ENCODE data around the gene CCDC80. TPM values are rescaled to one million over a fixed set of nuclear protein-coding genes. Genes with fewer than 3 reads are reported as not detected.

Gene CCDC80
- total RNA-seq, 4 donors from 2014 or later = 2.6 to 26.4 (median 13.0) TPM

DNA sequence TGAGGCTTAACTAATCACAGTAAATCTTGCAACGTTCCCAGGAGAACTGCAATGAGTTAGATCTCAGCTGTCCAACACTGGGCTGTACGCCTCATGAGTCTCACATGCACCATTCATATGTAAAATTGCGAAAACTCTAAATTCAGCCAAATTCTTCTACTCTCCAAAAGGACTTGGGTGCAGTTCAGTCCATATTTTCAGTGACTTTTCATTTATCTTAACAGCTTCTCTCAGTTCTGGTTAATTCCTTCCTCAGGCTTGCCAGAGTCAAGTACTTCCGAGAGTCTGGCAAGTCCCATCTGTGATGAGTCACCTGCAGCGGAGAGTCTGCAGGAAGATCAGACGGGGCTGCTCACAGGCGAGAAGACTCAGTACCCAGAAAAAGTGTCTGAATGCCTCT is 11.5 kb downstream of the CCDC80 start:
- H3K27me3 ChIP-seq = no peaks in the 10 kb centered on the region
- no peaks in the 10 kb centered on the region for H3K9me3 ChIP-seq
- H3K4me1 ChIP-seq = no peaks in the 10 kb centered on the region
- no peak overlapping the region for H3K4me3 ChIP-seq
- TF ChIP-seq POLR2A (IDR thresholded peaks at IDR 0.05) = no peak
- TF ChIP-seq, protein P1, sequence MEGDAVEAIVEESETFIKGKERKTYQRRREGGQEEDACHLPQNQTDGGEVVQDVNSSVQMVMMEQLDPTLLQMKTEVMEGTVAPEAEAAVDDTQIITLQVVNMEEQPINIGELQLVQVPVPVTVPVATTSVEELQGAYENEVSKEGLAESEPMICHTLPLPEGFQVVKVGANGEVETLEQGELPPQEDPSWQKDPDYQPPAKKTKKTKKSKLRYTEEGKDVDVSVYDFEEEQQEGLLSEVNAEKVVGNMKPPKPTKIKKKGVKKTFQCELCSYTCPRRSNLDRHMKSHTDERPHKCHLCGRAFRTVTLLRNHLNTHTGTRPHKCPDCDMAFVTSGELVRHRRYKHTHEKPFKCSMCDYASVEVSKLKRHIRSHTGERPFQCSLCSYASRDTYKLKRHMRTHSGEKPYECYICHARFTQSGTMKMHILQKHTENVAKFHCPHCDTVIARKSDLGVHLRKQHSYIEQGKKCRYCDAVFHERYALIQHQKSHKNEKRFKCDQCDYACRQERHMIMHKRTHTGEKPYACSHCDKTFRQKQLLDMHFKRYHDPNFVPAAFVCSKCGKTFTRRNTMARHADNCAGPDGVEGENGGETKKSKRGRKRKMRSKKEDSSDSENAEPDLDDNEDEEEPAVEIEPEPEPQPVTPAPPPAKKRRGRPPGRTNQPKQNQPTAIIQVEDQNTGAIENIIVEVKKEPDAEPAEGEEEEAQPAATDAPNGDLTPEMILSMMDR (IDR thresholded peaks at IDR 0.05) = no peak
- H3K36me3 ChIP-seq = no peaks in the 10 kb centered on the region
- H3K27ac ChIP-seq = peak overlapping the region in 1 of 4 donors; percentile 9
- DNase-seq = peak in 1 of 3 donors; percentile 64

DNA sequence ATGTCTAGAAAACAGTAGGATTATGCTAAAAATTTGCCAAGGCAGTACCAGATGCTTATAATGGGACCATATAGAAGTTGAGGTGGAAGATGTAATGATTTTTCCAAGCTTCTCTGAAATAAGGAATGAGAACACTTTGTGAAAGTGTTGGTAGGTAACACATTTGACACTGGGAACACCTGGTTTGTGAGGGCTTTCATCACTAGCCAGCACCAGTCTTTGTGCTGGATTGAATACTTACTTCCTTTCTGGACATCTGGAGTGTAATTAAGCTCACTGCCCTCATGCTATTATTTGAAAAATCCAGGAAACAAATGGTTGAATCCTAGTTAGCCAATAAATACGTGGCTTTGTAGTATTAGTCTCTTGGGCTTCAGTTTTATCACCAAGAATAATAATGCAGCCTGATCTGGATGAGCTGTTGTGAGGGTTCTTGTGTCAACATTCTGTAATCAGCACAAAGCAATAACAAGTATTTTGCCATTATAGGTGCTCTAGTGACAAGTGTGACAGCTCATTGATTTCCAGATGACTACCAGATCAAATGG is 12.9 kb downstream of the CCDC80 start:
- Histone ChIP-seq H3K27ac (no peak overlapping the region), H3K4me3 (no peak overlapping the region), H3K27me3 (no peaks in the 10 kb centered on the region), H3K9me3 (no peaks in the 10 kb centered on the region), H3K36me3 (no peaks in the 10 kb centered on the region), H3K4me1 (no peaks in the 10 kb centered on the region)
- no peak for TF ChIP-seq POLR2A (IDR thresholded peaks at IDR 0.05)
- TF ChIP-seq, protein P1 (IDR thresholded peaks at IDR 0.05) = no peak
- DNase-seq = no peak

GRCh38 chr3:112627419-112627818 is 13.5 kb downstream of the CCDC80 start:
- Histone ChIP-seq H3K4me3 (no peak overlapping the region), H3K27me3 (no peaks in the 10 kb centered on the region), H3K9me3 (no peaks in the 10 kb centered on the region), H3K4me1 (no peaks in the 10 kb centered on the region), H3K27ac (no peak overlapping the region), H3K36me3 (no peaks in the 10 kb centered on the region)
- TF ChIP-seq POLR2A (IDR thresholded peaks at IDR 0.05) = no peak
- TF ChIP-seq, protein P1 (IDR thresholded peaks at IDR 0.05) = no peak
- DNase-seq = no peak

GRCh38 chr3:112623717-112624116 is 17.2 kb downstream of the CCDC80 start:
- TF ChIP-seq, protein P1 (IDR thresholded peaks at IDR 0.05) = no peak
- no peak for TF ChIP-seq POLR2A (IDR thresholded peaks at IDR 0.05)
- H3K9me3 ChIP-seq = no peaks in the 10 kb centered on the region

DNA sequence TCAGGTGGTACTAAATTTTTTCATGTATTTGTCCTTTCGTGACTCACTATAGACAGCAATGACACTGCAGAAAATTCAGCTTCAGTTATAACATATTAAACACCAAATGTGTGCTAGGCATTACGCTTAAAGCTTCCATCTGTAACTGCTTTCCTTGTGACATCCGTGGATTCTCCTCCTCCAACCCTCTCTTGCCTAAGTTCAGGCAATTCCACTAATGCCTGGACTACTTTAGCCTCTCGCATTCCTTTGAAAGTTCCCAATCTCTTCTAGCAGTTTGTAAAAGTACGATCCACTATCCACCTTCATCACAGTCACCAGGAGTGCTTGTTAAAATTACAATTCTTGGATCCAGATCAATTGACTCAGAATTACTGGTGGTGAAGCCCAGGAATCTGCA is 17.7 kb downstream of the CCDC80 start:
- DNase-seq = no peak
- H3K4me3 ChIP-seq = no peak overlapping the region
- no peak overlapping the region for H3K27ac ChIP-seq
- no peaks in the 10 kb centered on the region for H3K9me3 ChIP-seq
- no peaks in the 10 kb centered on the region for H3K27me3 ChIP-seq
- TF ChIP-seq, protein P1 (IDR thresholded peaks at IDR 0.05) = no peak
- TF ChIP-seq POLR2A (IDR thresholded peaks at IDR 0.05) = no peak
- H3K36me3 ChIP-seq = no peaks in the 10 kb centered on the region
- no peaks in the 10 kb centered on the region for H3K4me1 ChIP-seq

More at GRCh38 chr3:112623717-112624116, 17.2 kb downstream of the CCDC80 start:
- H3K36me3 ChIP-seq = no peaks in the 10 kb centered on the region
- no peak overlapping the region for H3K4me3 ChIP-seq
- no peaks in the 10 kb centered on the region for H3K4me1 ChIP-seq
- no peak for DNase-seq
- no peaks in the 10 kb centered on the region for H3K27me3 ChIP-seq
- no peak overlapping the region for H3K27ac ChIP-seq

- Histone ChIP-seq H3K4me3 (no peak overlapping the region), H3K27me3 (no peaks in the 10 kb centered on the region), H3K36me3 (no peaks in the 10 kb centered on the region), H3K4me1 (no peaks in the 10 kb centered on the region), H3K27ac (no peak overlapping the region), H3K9me3 (no peaks in the 10 kb centered on the region)
- no peak for DNase-seq
- TF ChIP-seq, protein P1 (IDR thresholded peaks at IDR 0.05) = no peak
- no peak for TF ChIP-seq POLR2A (IDR thresholded peaks at IDR 0.05)
Measured at GRCh38 chr3:112619295-112619694, 21.6 kb downstream of the CCDC80 start.

All from Peyer's patch (tissue), 4 donors.